ENCODE measurements around the gene TMTC4.

Gene TMTC4

GRCh38 chr13:100636441-100636840, 38.2 kb downstream of the TMTC4 start (continued):
- no peak for TF ChIP-seq ZNF488 (tag by site-specific recombination; IDR thresholded peaks at IDR 0.05)
- TF ChIP-seq ZNF558 (tag by site-specific recombination; IDR thresholded peaks at IDR 0.05) = no peak

GRCh38 chr13:100636004-100636403, 38.6 kb downstream of the TMTC4 start:
- CTCF ChIA-PET = no interaction called here
- Histone ChIP-seq H3K4me1 (ENCODE audit: control insufficient read depth, insufficient read depth, low read length) (no peaks in the 10 kb centered on the region), H3K27ac (ENCODE audit: extremely low read depth, low read depth, low read length) (no peak overlapping the region), H3K36me3 (ENCODE audit: control insufficient read depth in 2 of 2, insufficient read depth in 1 of 2, low read length in 2 of 2) (peaks cover 0 to 43% of the 10 kb centered on the region in 2 experiments; a peak in 2 of 3 replicates), H3K4me3 (ENCODE audit: low read depth, low read length) (no peak overlapping the region), H3K9me3 (ENCODE audit: control insufficient read depth, insufficient read depth, low read depth, low read length) (no peaks in the 10 kb centered on the region)
- POLR2A ChIA-PET = no interaction called here
- TF ChIP-seq ZNF560 (tag by site-specific recombination; IDR thresholded peaks at IDR 0.05; ENCODE audit: borderline replicate concordance) = no peak
- TF ChIP-seq ZNF354C (tag by site-specific recombination; IDR thresholded peaks at IDR 0.05; ENCODE audit: borderline replicate concordance, low read depth) = no peak
- TF ChIP-seq ZNF837 (tag by site-specific recombination; IDR thresholded peaks at IDR 0.05) = no peak
- TF ChIP-seq ZNF626 (tag by site-specific recombination; IDR thresholded peaks at IDR 0.05) = no peak
- no peak for TF ChIP-seq MEIS1 (CRISPR knock-in tag; IDR thresholded peaks at IDR 0.05; ENCODE audit: borderline replicate concordance)
- TF ChIP-seq GLIS2 (tag by site-specific recombination; IDR thresholded peaks at IDR 0.05) = no peak
- TF ChIP-seq ZNF449 (tag by site-specific recombination; IDR thresholded peaks at IDR 0.05) = no peak
- TF ChIP-seq ZBTB10 (tag by site-specific recombination; IDR thresholded peaks at IDR 0.05) = no peak
- no peak for TF ChIP-seq ZNF398 (tag by site-specific recombination; IDR thresholded peaks at IDR 0.05)
- TF ChIP-seq ZNF302 (tag by site-specific recombination; IDR thresholded peaks at IDR 0.05; ENCODE audit: low read depth) = no peak
- TF ChIP-seq ZBTB1 (tag by site-specific recombination; IDR thresholded peaks at IDR 0.05) = no peak
- no peak for TF ChIP-seq ZNF747 (tag by site-specific recombination; IDR thresholded peaks at IDR 0.05)
- TF ChIP-seq GLIS1 (tag by site-specific recombination; IDR thresholded peaks at IDR 0.05) = no peak
- TF ChIP-seq ZNF23 (tag by site-specific recombination; IDR thresholded peaks at IDR 0.05; ENCODE audit: borderline replicate concordance) = no peak
- TF ChIP-seq YY2 (tag by site-specific recombination; IDR thresholded peaks at IDR 0.05) = no peak

- peaks cover 0 to 49% of the 10 kb centered on the region in 2 experiments; a peak in 2 of 3 replicates for H3K36me3 ChIP-seq (ENCODE audit: control insufficient read depth in 2 of 2, insufficient read depth in 1 of 2, low read length in 2 of 2)
- no peaks in the 10 kb centered on the region for H3K4me1 ChIP-seq (ENCODE audit: control insufficient read depth, insufficient read depth, low read length)
- ChIA-PET CTCF (interaction anchor here (0.6 kb wide), 1 partner anchor 984 kb away, joined by 3 read pairs; no protein-coding TSS in a partner anchor), POLR2A (no interaction called here)
- TF ChIP-seq WT1 (tag by site-specific recombination; IDR thresholded peaks at IDR 0.05) (no peak), ZNF501 (tag by site-specific recombination; IDR thresholded peaks at IDR 0.05) (no peak), GLI4 (tag by site-specific recombination; IDR thresholded peaks at IDR 0.05) (no peak), ZNF157 (tag by site-specific recombination; IDR thresholded peaks at IDR 0.05) (no peak), REPIN1 (tag by site-specific recombination; IDR thresholded peaks at IDR 0.05; ENCODE audit: low read depth) (no peak), ZNF677 (tag by site-specific recombination; IDR thresholded peaks at IDR 0.05) (no peak)
- H3K4me3 ChIP-seq (ENCODE audit: low read depth, low read length) = no peak overlapping the region
- no peak overlapping the region for H3K27ac ChIP-seq (ENCODE audit: extremely low read depth, low read depth, low read length)
- H3K9me3 ChIP-seq (ENCODE audit: control insufficient read depth, insufficient read depth, low read depth, low read length) = no peaks in the 10 kb centered on the region
Observed at GRCh38 chr13:100634696-100635095, 39.9 kb downstream of the TMTC4 start.
